Measurements from ENCODE around the gene CASKIN1. TPM values are rescaled to one million over a fixed set of nuclear protein-coding genes. Genes with fewer than 3 reads are reported as not detected.

Gene CASKIN1
- total and polyA plus RNA-seq, 3 donors from 2014 or later, result 2.1 to 159 (median 6.4) TPM

DNA sequence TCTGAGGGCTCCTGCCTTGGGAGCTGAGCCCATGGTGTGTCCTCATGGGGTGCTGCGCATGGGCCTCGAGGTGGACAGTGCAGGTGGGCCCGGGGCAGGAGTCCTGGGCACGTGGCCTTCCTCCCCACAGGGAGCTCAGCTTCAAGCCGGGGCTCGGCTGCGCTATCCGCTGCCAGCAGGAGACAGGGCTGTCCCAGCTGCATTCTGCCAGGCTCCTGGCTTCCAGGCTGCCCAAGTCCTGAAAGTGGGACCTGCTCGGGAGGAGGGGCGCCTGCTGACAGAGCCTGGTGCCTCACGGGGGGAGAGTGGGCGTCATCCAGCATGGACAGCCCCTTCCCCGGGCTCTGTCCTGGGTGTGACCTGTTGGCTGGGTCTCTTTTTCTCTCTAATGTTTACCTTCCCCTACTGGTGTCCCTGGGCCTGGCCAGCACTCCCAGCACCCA lies 33.7 kb downstream of the CASKIN1 start:
- Histone ChIP-seq H3K4me1 (peaks cover 25% of the 10 kb centered on the region), H3K36me3 (ENCODE audit: low read depth, missing control alignments) (no peaks in the 10 kb centered on the region), H3K27ac (no peak overlapping the region), H3K4me3 (no peak overlapping the region), H3K9me3 (no peaks in the 10 kb centered on the region), H3K27me3 (no peaks in the 10 kb centered on the region)
- DNase-seq, result no peak
- TF ChIP-seq, protein P1, sequence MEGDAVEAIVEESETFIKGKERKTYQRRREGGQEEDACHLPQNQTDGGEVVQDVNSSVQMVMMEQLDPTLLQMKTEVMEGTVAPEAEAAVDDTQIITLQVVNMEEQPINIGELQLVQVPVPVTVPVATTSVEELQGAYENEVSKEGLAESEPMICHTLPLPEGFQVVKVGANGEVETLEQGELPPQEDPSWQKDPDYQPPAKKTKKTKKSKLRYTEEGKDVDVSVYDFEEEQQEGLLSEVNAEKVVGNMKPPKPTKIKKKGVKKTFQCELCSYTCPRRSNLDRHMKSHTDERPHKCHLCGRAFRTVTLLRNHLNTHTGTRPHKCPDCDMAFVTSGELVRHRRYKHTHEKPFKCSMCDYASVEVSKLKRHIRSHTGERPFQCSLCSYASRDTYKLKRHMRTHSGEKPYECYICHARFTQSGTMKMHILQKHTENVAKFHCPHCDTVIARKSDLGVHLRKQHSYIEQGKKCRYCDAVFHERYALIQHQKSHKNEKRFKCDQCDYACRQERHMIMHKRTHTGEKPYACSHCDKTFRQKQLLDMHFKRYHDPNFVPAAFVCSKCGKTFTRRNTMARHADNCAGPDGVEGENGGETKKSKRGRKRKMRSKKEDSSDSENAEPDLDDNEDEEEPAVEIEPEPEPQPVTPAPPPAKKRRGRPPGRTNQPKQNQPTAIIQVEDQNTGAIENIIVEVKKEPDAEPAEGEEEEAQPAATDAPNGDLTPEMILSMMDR (IDR thresholded peaks at IDR 0.05), result no peak
- no peak for TF ChIP-seq POLR2A (IDR thresholded peaks at IDR 0.05)
- 80 to 91% methylated on average over 12 to 13 of the region's 13 CpGs for WGBS, 2 donors
- intact Hi-C loops (cut with DNase I; ENCODE audit: low total_unique reads), result no loop called here

DNA sequence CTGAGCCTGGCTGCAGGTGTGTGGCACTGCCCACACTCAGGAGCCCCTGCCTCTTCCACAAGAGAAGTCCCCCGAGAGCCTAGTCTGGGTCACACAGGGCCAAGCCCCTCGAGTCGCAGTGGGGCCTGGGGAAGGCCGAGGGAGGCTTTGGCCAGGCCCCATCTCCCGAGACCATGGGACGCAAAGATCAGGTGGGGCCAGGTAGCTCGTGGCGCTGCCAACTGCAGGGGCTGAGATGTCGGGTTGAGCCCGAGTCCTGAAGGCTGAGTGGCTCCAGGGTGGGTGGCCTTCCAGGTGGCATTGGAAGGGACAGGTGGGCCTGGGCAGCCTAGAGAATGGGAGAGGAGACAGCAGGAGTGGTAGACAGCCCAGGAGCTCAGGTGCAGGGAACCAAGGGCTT lies 34.5 kb downstream of the CASKIN1 start:
- H3K9me3 ChIP-seq, result no peaks in the 10 kb centered on the region
- WGBS, 2 donors, result 97% methylated on average over 5 to 10 of the region's 10 CpGs
- H3K36me3 ChIP-seq (ENCODE audit: low read depth, missing control alignments), result no peaks in the 10 kb centered on the region
- intact Hi-C loops (cut with DNase I; ENCODE audit: low total_unique reads), result no loop called here
- H3K4me1 ChIP-seq, result peaks cover 32% of the 10 kb centered on the region
- no peak for TF ChIP-seq POLR2A (IDR thresholded peaks at IDR 0.05)
- TF ChIP-seq, protein P1 (IDR thresholded peaks at IDR 0.05), result no peak
- H3K27me3 ChIP-seq, result no peaks in the 10 kb centered on the region
- no peak overlapping the region for H3K27ac ChIP-seq
- DNase-seq, result no peak
- no peak overlapping the region for H3K4me3 ChIP-seq

DNA sequence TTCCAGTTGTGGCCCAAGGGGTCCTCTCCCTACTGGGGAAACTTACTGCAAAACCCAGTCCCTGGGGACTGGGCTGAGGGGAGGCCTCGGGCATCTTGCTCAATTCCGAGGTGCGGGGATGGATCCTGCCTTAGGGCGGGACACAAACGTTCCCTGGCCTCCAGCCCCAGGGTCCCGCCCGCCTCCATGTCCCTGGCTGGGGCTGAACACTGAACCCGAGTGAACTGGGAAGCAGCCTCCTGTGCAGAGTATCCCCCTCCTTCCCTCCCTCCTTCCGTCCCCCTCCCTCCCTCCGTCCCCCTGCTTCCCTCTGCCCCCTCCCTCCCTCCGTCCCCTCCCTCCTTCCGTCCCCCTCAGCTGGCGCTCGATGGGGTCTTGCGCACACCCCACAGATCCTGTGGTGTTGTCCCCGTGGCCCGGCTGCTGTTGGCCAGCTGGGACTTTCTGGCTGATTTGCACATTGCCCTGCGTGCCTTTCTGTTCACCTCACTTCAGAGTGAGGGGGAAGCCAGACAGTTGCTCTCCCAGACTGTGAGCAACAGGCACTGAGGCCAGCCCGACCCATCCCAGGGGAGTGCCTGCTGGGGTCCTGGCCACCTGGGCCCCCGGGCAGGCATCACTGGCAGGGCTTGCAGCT lies 35.4 kb downstream of the CASKIN1 start:
- H3K27ac ChIP-seq, result peak overlapping the region in 1 of 2 donors; percentile 89
- H3K27me3 ChIP-seq, result no peaks in the 10 kb centered on the region
- no peak for TF ChIP-seq POLR2A (IDR thresholded peaks at IDR 0.05)
- TF ChIP-seq, protein P1 (IDR thresholded peaks at IDR 0.05), result no peak
- H3K4me3 ChIP-seq, result no peak overlapping the region
- H3K36me3 ChIP-seq (ENCODE audit: low read depth, missing control alignments), result no peaks in the 10 kb centered on the region
- peak; percentile 70 for DNase-seq
- 43 to 73% methylated on average over 3 to 20 of the region's 20 CpGs for WGBS, 2 donors
- intact Hi-C loops (cut with DNase I; ENCODE audit: low total_unique reads), result no loop called here
- peaks cover 40% of the 10 kb centered on the region for H3K4me1 ChIP-seq
- no peaks in the 10 kb centered on the region for H3K9me3 ChIP-seq

DNA sequence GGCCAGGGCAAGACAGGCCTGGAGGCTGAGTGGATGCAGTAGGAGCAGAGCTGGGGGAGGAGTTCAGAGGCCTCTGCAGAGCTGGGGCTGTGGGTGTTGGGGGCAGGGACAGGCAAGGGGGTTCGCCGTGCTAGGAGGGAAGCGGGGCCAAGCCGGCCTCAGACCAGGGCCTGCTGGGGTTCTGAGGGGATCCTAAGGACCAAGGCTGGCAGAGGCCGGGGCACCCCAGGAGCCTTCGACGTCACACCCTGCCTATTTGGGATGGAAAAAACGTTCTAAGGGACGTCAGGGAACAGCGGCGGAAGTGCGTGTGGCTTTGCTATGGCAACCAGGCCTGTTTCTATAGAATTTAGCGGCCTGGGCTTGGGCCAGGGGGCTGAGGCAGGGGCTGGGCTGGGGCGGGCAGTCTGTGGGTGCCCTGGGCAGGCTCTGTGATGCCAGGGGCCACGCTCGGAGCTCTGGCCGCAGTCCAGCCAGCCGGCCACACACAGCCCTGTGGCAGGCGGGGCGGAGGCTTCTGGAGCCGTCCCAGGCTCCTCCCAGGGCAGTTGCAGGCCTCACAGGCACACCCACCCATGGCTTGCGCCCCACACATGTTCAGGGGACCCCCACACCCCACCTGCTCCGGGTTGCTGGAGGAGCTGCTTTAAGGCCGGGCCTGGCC lies 37.1 kb downstream of the CASKIN1 start:
- 49 to 68% methylated on average over 14 to 24 of the region's 24 CpGs for whole genome bisulfite sequencing, 2 donors
- no peaks in the 10 kb centered on the region for H3K9me3 ChIP-seq
- no peaks in the 10 kb centered on the region for H3K27me3 ChIP-seq
- intact Hi-C loops (cut with DNase I; ENCODE audit: low total_unique reads), result loop anchor here (10.0 kb wide), 1 partner anchor 95 kb away; the partner anchor contains the start of gene ECI1
- peaks cover 45% of the 10 kb centered on the region for H3K4me1 ChIP-seq
- no peaks in the 10 kb centered on the region for H3K36me3 ChIP-seq (ENCODE audit: low read depth, missing control alignments)
- H3K27ac ChIP-seq, result peak overlapping the region; percentile 59 to 89
- no peak overlapping the region for H3K4me3 ChIP-seq
- TF ChIP-seq, protein P1 (IDR thresholded peaks at IDR 0.05), result no peak
- no peak for TF ChIP-seq POLR2A (IDR thresholded peaks at IDR 0.05)
- DNase-seq, result peak; percentile 52

Data from testis (tissue), 3 donors.